Astrocyte (in vitro differentiated cells and primary cell): Measurements from ENCODE around the gene PRPSAP1. TPM values are rescaled to one million over a fixed set of nuclear protein-coding genes. Genes with fewer than 3 reads are reported as not detected.

Experiments
- DNase-seq: peaks from one replicate; pipeline ENCODE4 v3.0.0-alpha.2; 2010; ENCODE audit warnings: low read depth
- FAIRE-seq: peaks from 2 replicates; lab custom pipeline; 2011; peaks lifted over from hg19 to GRCh38; lab: Jason Lieb, UNC
- H2AFZ ChIP-seq: 2 replicates; pipeline ENCODE4 v1.6.0; 2012; ENCODE audit warnings: low read depth, low read length, inconsistent platforms
- H3K27ac ChIP-seq: 2 replicates; pipeline ENCODE4 v1.5.1; 2011; ENCODE audit warnings: low read depth, low read length, inconsistent platforms
- H3K27me3 ChIP-seq: 2 replicates; pipeline ENCODE4 v1.6.0; 2011; ENCODE audit warnings: low read length, inconsistent platforms; ENCODE audit not compliant: insufficient read depth
- H3K36me3 ChIP-seq: 2 replicates; pipeline ENCODE4 v1.5.1; 2011; ENCODE audit warnings: low read length, inconsistent platforms; ENCODE audit not compliant: insufficient read depth
- H3K4me1 ChIP-seq: 2 replicates; pipeline ENCODE4 v1.5.1; 2011; ENCODE audit warnings: low read length, inconsistent platforms; ENCODE audit not compliant: insufficient read depth
- H3K4me2 ChIP-seq: 2 replicates; pipeline ENCODE4 v1.6.0; 2012; ENCODE audit warnings: low read length, inconsistent platforms
- H3K4me3 ChIP-seq: 2 replicates; pipeline ENCODE4 v1.5.1; 2011; ENCODE audit warnings: low read depth, mild to moderate bottlenecking, low read length, inconsistent platforms; ENCODE audit not compliant: insufficient read depth
- H3K79me2 ChIP-seq: 2 replicates; pipeline ENCODE4 v1.6.0; 2012; ENCODE audit warnings: mild to moderate bottlenecking, low read length, inconsistent platforms; ENCODE audit not compliant: insufficient read depth
- H3K9ac ChIP-seq: 2 replicates; pipeline ENCODE4 v1.6.0; 2012; ENCODE audit warnings: mild to moderate bottlenecking, low read length, inconsistent platforms
- H3K9me3 ChIP-seq: 2 replicates; pipeline ENCODE4 v1.5.1; 2012; ENCODE audit warnings: low read depth, mild to moderate bottlenecking, low read length, inconsistent platforms; ENCODE audit not compliant: insufficient read depth
- H4K20me1 ChIP-seq: 2 replicates; pipeline ENCODE4 v1.6.0; 2012; ENCODE audit warnings: low read length, inconsistent platforms; ENCODE audit not compliant: insufficient read depth
- H3K27ac Mint-ChIP-seq: one replicate; pipeline ENCODE4 v1.8.0; 2021; ENCODE audit warnings: mild to moderate bottlenecking, mixed read lengths; ENCODE audit not compliant: unreplicated experiment
- H3K27me3 Mint-ChIP-seq: one replicate; pipeline ENCODE4 v1.8.0; 2021; ENCODE audit warnings: low read depth, mixed read lengths; ENCODE audit not compliant: unreplicated experiment
- H3K36me3 Mint-ChIP-seq: one replicate; pipeline ENCODE4 v1.8.0; 2021; ENCODE audit warnings: low read depth, mixed read lengths; ENCODE audit not compliant: unreplicated experiment
- H3K4me1 Mint-ChIP-seq: one replicate; pipeline ENCODE4 v1.8.0; 2021; ENCODE audit warnings: low read depth, mixed read lengths; ENCODE audit not compliant: unreplicated experiment
- H3K4me3 Mint-ChIP-seq: one replicate; pipeline ENCODE4 v1.8.0; 2021; ENCODE audit warnings: mild to moderate bottlenecking, moderate library complexity, mixed read lengths; ENCODE audit not compliant: unreplicated experiment
- H3K9me3 Mint-ChIP-seq: one replicate; pipeline ENCODE4 v1.8.0; 2021; ENCODE audit warnings: mild to moderate bottlenecking, mixed read lengths; ENCODE audit not compliant: unreplicated experiment
- EZH2 ChIP-seq: IDR thresholded peaks from 2 replicates; pipeline ENCODE4 v1.6.1; 2012; ENCODE audit warnings: mild to moderate bottlenecking, low read length, inconsistent platforms; ENCODE audit not compliant: insufficient read depth
- total RNA-seq: library from RNA; stranded (reverse); gene quantifications from 2 replicates; pipeline ENCODE4 v1.2.1, GENCODE V29; 2021
- TF ChIP-seq, protein P1 (sequence below): IDR thresholded peaks from 2 replicates; pipeline ENCODE4 v1.5.1; 2011; ENCODE audit warnings: low read depth, mild to moderate bottlenecking, inconsistent platforms, low read length, moderate library complexity; ENCODE audit not compliant: insufficient read depth

PRPSAP1 gene
- total RNA-seq, 1 donor from 2014 or later: 36.2 TPM

DNA sequence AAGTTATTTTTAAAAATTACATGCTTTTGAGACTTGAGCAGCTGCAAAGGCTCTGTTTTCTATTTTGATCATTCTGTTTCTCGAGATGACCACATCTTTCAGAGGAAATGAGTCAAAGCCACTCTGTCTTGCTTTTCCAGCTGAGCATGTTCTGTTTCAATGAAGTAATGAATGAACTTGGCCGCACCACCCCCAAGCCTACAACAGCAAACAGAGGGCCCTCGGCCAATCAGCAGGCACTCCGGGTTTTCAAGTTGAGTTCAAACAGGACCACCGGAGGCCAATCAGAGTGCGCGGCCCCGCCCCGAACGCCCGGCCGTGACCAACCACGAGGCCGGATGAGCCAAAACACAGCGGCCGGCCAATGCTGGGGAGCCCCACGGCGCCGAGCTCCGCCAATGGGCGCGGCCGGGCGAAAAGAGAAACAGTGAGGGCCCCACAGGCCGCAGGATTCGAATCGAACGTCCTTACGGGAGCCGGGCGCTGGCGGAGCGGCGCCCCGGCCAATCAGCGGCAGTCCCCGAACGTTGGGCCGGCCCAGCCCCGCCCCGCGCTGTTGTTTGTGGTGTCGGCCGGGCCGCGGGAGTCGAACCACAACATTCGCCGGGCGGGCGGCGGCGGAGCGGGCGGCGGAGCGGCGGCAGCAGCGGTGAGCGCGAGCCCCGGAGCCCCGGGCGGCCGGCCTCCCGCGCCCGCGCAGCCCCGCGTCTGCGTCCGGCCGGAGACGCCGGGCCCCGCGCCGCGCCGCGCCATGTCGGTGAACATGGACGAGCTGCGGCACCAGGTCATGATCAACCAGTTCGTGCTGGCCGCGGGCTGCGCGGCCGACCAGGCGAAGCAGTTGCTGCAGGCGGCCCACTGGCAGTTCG is 88.7 kb downstream of the PRPSAP1 start, which contains the start of gene UBALD2:
TSS of gene UBALD2 (plus strand) at position 594 of the 869 bp plus-strand sequence. CDS start at position 752, 158 bp downstream.
- H3K9me3 Mint-ChIP-seq: no peaks in the 10 kb centered on the region
- peaks cover 35% of the 10 kb centered on the region for H3K4me1 Mint-ChIP-seq
- Histone ChIP-seq H3K27me3 (no peaks in the 10 kb centered on the region), H3K79me2 (peaks cover 41% of the 10 kb centered on the region), H3K36me3 (peaks cover 4% of the 10 kb centered on the region), H3K27ac (peak within 1 kb of the TSS; percentile 84), H4K20me1 (peaks cover 13% of the 10 kb centered on the region), H3K4me3 (peak within 1 kb of the TSS; percentile 67), H3K4me2 (peak within 1 kb of the TSS; percentile 83), H3K9me3 (no peaks in the 10 kb centered on the region), H2AFZ (peak within 1 kb of the TSS; percentile 50), H3K4me1 (peaks cover 25% of the 10 kb centered on the region), H3K9ac (peak within 1 kb of the TSS; percentile 80)
- H3K27me3 Mint-ChIP-seq: no peaks in the 10 kb centered on the region
- no peak for FAIRE-seq
- TF ChIP-seq EZH2: peak; percentile 92
- TF ChIP-seq, protein P1, sequence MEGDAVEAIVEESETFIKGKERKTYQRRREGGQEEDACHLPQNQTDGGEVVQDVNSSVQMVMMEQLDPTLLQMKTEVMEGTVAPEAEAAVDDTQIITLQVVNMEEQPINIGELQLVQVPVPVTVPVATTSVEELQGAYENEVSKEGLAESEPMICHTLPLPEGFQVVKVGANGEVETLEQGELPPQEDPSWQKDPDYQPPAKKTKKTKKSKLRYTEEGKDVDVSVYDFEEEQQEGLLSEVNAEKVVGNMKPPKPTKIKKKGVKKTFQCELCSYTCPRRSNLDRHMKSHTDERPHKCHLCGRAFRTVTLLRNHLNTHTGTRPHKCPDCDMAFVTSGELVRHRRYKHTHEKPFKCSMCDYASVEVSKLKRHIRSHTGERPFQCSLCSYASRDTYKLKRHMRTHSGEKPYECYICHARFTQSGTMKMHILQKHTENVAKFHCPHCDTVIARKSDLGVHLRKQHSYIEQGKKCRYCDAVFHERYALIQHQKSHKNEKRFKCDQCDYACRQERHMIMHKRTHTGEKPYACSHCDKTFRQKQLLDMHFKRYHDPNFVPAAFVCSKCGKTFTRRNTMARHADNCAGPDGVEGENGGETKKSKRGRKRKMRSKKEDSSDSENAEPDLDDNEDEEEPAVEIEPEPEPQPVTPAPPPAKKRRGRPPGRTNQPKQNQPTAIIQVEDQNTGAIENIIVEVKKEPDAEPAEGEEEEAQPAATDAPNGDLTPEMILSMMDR: no peak
- no peaks in the 10 kb centered on the region for H3K36me3 Mint-ChIP-seq
- peak; percentile 100 for DNase-seq
- peak within 1 kb of the TSS; percentile 89 for H3K4me3 Mint-ChIP-seq
- H3K27ac Mint-ChIP-seq: peak within 1 kb of the TSS; percentile 88

DNA sequence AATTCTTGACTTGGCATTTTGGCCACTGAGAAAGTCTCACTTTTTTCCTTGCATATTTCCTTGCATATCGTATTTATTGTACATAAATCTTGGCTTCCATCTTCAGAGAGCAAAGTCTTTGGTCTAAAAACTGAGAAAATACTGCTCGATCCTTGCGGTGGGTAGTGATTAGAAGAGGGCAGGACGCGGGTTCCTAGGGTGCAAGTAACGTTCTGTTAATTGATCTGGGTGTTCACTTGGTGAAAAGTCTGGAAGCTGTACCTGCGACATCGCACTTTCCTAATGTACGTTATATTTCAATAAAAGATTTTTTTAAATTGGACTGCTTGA is 89.3 kb downstream of the PRPSAP1 start:
- Mint-ChIP-seq H3K4me3 (peak overlapping the region; percentile 72), H3K36me3 (no peaks in the 10 kb centered on the region), H3K27me3 (no peaks in the 10 kb centered on the region), H3K27ac (peak overlapping the region; percentile 88), H3K4me1 (peaks cover 35% of the 10 kb centered on the region), H3K9me3 (no peaks in the 10 kb centered on the region)
- peak overlapping the region; percentile 79 for H3K4me2 ChIP-seq
- H3K4me3 ChIP-seq: no peak overlapping the region
- TF ChIP-seq EZH2: no peak
- TF ChIP-seq, protein P1: no peak
- FAIRE-seq (no peak), DNase-seq (no peak)
- no peaks in the 10 kb centered on the region for H3K9me3 ChIP-seq
- peaks cover 35% of the 10 kb centered on the region for H3K79me2 ChIP-seq
- peaks cover 7% of the 10 kb centered on the region for H4K20me1 ChIP-seq
- H3K27ac ChIP-seq: peak overlapping the region; percentile 80
- peaks cover 26% of the 10 kb centered on the region for H3K4me1 ChIP-seq
- no peaks in the 10 kb centered on the region for H3K27me3 ChIP-seq
- H2AFZ ChIP-seq: peak overlapping the region; percentile 50
- peaks cover 4% of the 10 kb centered on the region for H3K36me3 ChIP-seq
- peak overlapping the region; percentile 49 for H3K9ac ChIP-seq

DNA sequence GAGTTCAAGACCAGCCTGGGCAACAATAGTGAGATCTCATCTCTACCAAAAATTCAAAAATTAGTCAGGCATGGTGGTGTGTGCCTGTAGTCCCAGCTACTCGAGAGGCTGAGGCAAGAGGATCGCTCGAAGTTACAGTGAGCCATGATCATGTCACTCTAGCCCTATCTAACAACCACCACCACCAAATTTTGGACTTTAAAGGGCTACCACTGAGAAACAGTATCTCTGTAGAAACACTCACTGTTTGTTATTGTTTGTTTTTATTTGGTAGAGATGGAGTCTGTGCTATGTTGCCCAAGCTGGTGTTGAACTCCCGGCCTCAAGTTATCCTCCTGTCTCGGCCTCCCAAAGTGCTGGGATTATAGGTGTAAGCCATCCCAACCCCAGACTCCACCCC is 89.8 kb downstream of the PRPSAP1 start:
- peaks cover 2% of the 10 kb centered on the region for H4K20me1 ChIP-seq
- H3K4me3 ChIP-seq: no peak overlapping the region
- H3K4me1 ChIP-seq: peaks cover 28% of the 10 kb centered on the region
- H3K9me3 ChIP-seq: no peaks in the 10 kb centered on the region
- Mint-ChIP-seq H3K36me3 (no peaks in the 10 kb centered on the region), H3K4me1 (peaks cover 33% of the 10 kb centered on the region), H3K9me3 (no peaks in the 10 kb centered on the region), H3K27me3 (no peaks in the 10 kb centered on the region), H3K27ac (peak overlapping the region; percentile 88), H3K4me3 (no peak overlapping the region)
- peak overlapping the region; percentile 80 for H3K27ac ChIP-seq
- no peak overlapping the region for H2AFZ ChIP-seq
- FAIRE-seq (no peak), DNase-seq (no peak)
- no peak for TF ChIP-seq EZH2
- TF ChIP-seq, protein P1: no peak
- H3K79me2 ChIP-seq: peaks cover 30% of the 10 kb centered on the region
- H3K36me3 ChIP-seq: no peaks in the 10 kb centered on the region
- H3K27me3 ChIP-seq: no peaks in the 10 kb centered on the region
- peak overlapping the region; percentile 49 for H3K9ac ChIP-seq
- peak overlapping the region; percentile 79 for H3K4me2 ChIP-seq
